Measurements from ENCODE around the gene CDK6. TPM values are rescaled to one million over a fixed set of nuclear protein-coding genes. Genes with fewer than 3 reads are reported as not detected.

CDK6 gene
- total RNA-seq, 2 donors from 2014 or later, result 32.6 to 35.0 TPM

GRCh38 chr7:92709150-92709549, 127.2 kb downstream of the CDK6 start:
- WGBS, 2 donors, result 95 to 96% methylated on average over 2 of the region's 2 CpGs
- no peaks in the 10 kb centered on the region for H3K9me3 ChIP-seq
- TF ChIP-seq CTCF (IDR thresholded peaks at IDR 0.05) (no peak), POLR2A (IDR thresholded peaks at IDR 0.05) (no peak)
- intact Hi-C loops (cut with DNase I), result no loop called here
- H3K27me3 ChIP-seq, result no peaks in the 10 kb centered on the region
- no peak overlapping the region for H3K27ac ChIP-seq
- ATAC-seq, result no peak
- H3K4me1 ChIP-seq, result peaks cover 4% of the 10 kb centered on the region
- H3K36me3 ChIP-seq (replicated peaks in 1 of 2; ENCODE audit: insufficient read depth in 1 of 2, low read depth in 2 of 2), result no peaks in the 10 kb centered on the region
- DNase-seq, result no peak
- H3K4me3 ChIP-seq, result no peak overlapping the region

GRCh38 chr7:92708111-92709042, 128.0 kb downstream of the CDK6 start:
- Histone ChIP-seq H3K27ac (no peak overlapping the region), H3K9me3 (no peaks in the 10 kb centered on the region), H3K4me1 (no peaks in the 10 kb centered on the region), H3K4me3 (no peak overlapping the region), H3K27me3 (no peaks in the 10 kb centered on the region), H3K36me3 (replicated peaks in 1 of 2; ENCODE audit: insufficient read depth in 1 of 2, low read depth in 2 of 2) (no peaks in the 10 kb centered on the region)
- intact Hi-C loops (cut with DNase I), result no loop called here
- DNase-seq (no peak), ATAC-seq (no peak)
- TF ChIP-seq CTCF (IDR thresholded peaks at IDR 0.05) (no peak), POLR2A (IDR thresholded peaks at IDR 0.05) (no peak)
- 90 to 93% methylated on average over 5 of the region's 5 CpGs for WGBS, 2 donors

GRCh38 chr7:92707435-92707834, 128.9 kb downstream of the CDK6 start:
- DNase-seq, result no peak
- no peak for TF ChIP-seq CTCF (IDR thresholded peaks at IDR 0.05)
- TF ChIP-seq POLR2A (IDR thresholded peaks at IDR 0.05), result no peak
- Histone ChIP-seq H3K27me3 (no peaks in the 10 kb centered on the region), H3K4me3 (no peak overlapping the region), H3K9me3 (no peaks in the 10 kb centered on the region), H3K36me3 (replicated peaks in 1 of 2; ENCODE audit: insufficient read depth in 1 of 2, low read depth in 2 of 2) (no peaks in the 10 kb centered on the region), H3K27ac (no peak overlapping the region), H3K4me1 (no peaks in the 10 kb centered on the region)
- WGBS, 2 donors, result 68 to 71% methylated on average over 3 of the region's 3 CpGs
- intact Hi-C loops (cut with DNase I), result no loop called here
- ATAC-seq, result no peak

- ATAC-seq (no peak), DNase-seq (no peak)
- no peak for TF ChIP-seq POLR2A (IDR thresholded peaks at IDR 0.05)
- no peak for TF ChIP-seq CTCF (IDR thresholded peaks at IDR 0.05)
- H3K36me3 ChIP-seq (replicated peaks in 1 of 2; ENCODE audit: insufficient read depth in 1 of 2, low read depth in 2 of 2), result no peaks in the 10 kb centered on the region
- 83 to 88% methylated on average over 2 of the region's 2 CpGs for WGBS, 2 donors
- no peaks in the 10 kb centered on the region for H3K9me3 ChIP-seq
- no peak overlapping the region for H3K27ac ChIP-seq
- no peaks in the 10 kb centered on the region for H3K27me3 ChIP-seq
- H3K4me1 ChIP-seq, result no peaks in the 10 kb centered on the region
- H3K4me3 ChIP-seq, result no peak overlapping the region
- intact Hi-C loops (cut with DNase I), result no loop called here
Measured at GRCh38 chr7:92706563-92706962, 129.8 kb downstream of the CDK6 start.

- H3K4me3 ChIP-seq, result no peak overlapping the region
- no peaks in the 10 kb centered on the region for H3K36me3 ChIP-seq (replicated peaks in 1 of 2; ENCODE audit: insufficient read depth in 1 of 2, low read depth in 2 of 2)
- WGBS, 2 donors, result 100% methylated on average over 1 of the region's 1 CpG
- no peak for TF ChIP-seq POLR2A (IDR thresholded peaks at IDR 0.05)
- TF ChIP-seq CTCF (IDR thresholded peaks at IDR 0.05), result no peak
- DNase-seq (no peak), ATAC-seq (no peak)
- H3K9me3 ChIP-seq, result no peaks in the 10 kb centered on the region
- intact Hi-C loops (cut with DNase I), result no loop called here
- no peaks in the 10 kb centered on the region for H3K27me3 ChIP-seq
- no peaks in the 10 kb centered on the region for H3K4me1 ChIP-seq
- H3K27ac ChIP-seq, result no peak overlapping the region
Measured at GRCh38 chr7:92705831-92706230, 130.5 kb downstream of the CDK6 start.
